ENCODE measurements around the gene BRME1. TPM values are rescaled to one million over a fixed set of nuclear protein-coding genes. Genes with fewer than 3 reads are reported as not detected.

Gene BRME1
- total RNA-seq, 1 experiment from 2014 or later = 1.7 TPM

- 0 out of 2 replicates have a peak, but pooled peaks have one; percentile 37 for TF ChIP-seq ZFX (IDR thresholded peaks at IDR 0.05)
- no peak for TF ChIP-seq SRF (IDR thresholded peaks at IDR 0.05; ENCODE audit: low read depth)
- Histone ChIP-seq H3K4me2 (ENCODE audit: low read length) (peak overlapping the region; percentile 87), H4K20me1 (ENCODE audit: insufficient read depth) (no peaks in the 10 kb centered on the region), H3K4me3 (replicated peaks in 1 of 2; ENCODE audit: low read depth in 1 of 2, low read length in 2 of 2) (peak overlapping the region; percentile 41 to 60), H2AFZ (ENCODE audit: low read depth, low read length, poor library complexity, severe bottlenecking) (no peak overlapping the region), H3K36me3 (ENCODE audit: control insufficient read depth in 1 of 2, insufficient read depth in 2 of 2, low read length in 2 of 2) (no peaks in the 10 kb centered on the region), H3K79me2 (ENCODE audit: insufficient read depth, low read length) (no peaks in the 10 kb centered on the region), H3K27me3 (ENCODE audit: insufficient read depth, low read length) (no peaks in the 10 kb centered on the region), H3K9me2 (ENCODE audit: insufficient read depth) (no peaks in the 10 kb centered on the region), H3K9me3 (ENCODE audit: control insufficient read depth in 1 of 2, insufficient read depth in 1 of 2, low read depth in 1 of 2, low read length in 2 of 2) (no peaks in the 10 kb centered on the region), H3K27ac (ENCODE audit: low read depth, low read length) (no peak overlapping the region; the same call in 1 of the 2 replicates), H3K4me1 (ENCODE audit: control insufficient read depth in 1 of 2, insufficient read depth in 2 of 2, low read length in 2 of 2) (peaks cover 13 to 29% of the 10 kb centered on the region in 2 experiments), H3K9ac (ENCODE audit: low read length) (peak overlapping the region; percentile 68)
- ChIA-PET POLR2A (no interaction called here), RAD21 (ENCODE audit: low non-redundant PET in 1 of 2, low total read pairs in 2 of 2, uncharacterized antibody in 2 of 2, unreplicated experiment in 2 of 2) (no interaction called here), CTCF (no interaction called here)
- DNase-seq (ENCODE audit: low read depth, low spot score) = no peak
- ATAC-seq = no peak
- intact Hi-C loops (cut with micrococcal nuclease) = no loop called here
- no TSS peak for BruUV-seq (replicated peaks)
Measured at GRCh38 chr19:13865571-13866462, 40.1 kb downstream of the BRME1 start.

GRCh38 chr19:13864667-13865570 is 41.0 kb downstream of the BRME1 start:
- no peak for DNase-seq (ENCODE audit: low read depth, low spot score)
- H3K36me3 ChIP-seq (ENCODE audit: control insufficient read depth in 1 of 2, insufficient read depth in 2 of 2, low read length in 2 of 2) = no peaks in the 10 kb centered on the region
- peak overlapping the region; percentile 68 for H3K9ac ChIP-seq (ENCODE audit: low read length)
- RAD21 ChIA-PET (ENCODE audit: low non-redundant PET in 1 of 2, low total read pairs in 2 of 2, uncharacterized antibody in 2 of 2, unreplicated experiment in 2 of 2) = no interaction called here
- peak overlapping the region; percentile 41 to 60 for H3K4me3 ChIP-seq (replicated peaks in 1 of 2; ENCODE audit: low read depth in 1 of 2, low read length in 2 of 2)
- peak overlapping the region; percentile 87 for H3K4me2 ChIP-seq (ENCODE audit: low read length)
- no peak for TF ChIP-seq YY1 (IDR thresholded peaks at IDR 0.05; ENCODE audit: extremely low read depth, insufficient replicate concordance, low read depth, low read length)
- H3K9me2 ChIP-seq (ENCODE audit: insufficient read depth) = no peaks in the 10 kb centered on the region
- intact Hi-C loops (cut with micrococcal nuclease) = no loop called here
- no peaks in the 10 kb centered on the region for H3K9me3 ChIP-seq (ENCODE audit: control insufficient read depth in 1 of 2, insufficient read depth in 1 of 2, low read depth in 1 of 2, low read length in 2 of 2)
- H3K27ac ChIP-seq (ENCODE audit: low read depth, low read length) = no peak overlapping the region; the same call in 1 of the 2 replicates
- H3K27me3 ChIP-seq (ENCODE audit: insufficient read depth, low read length) = no peaks in the 10 kb centered on the region
- no peak overlapping the region for H2AFZ ChIP-seq (ENCODE audit: low read depth, low read length, poor library complexity, severe bottlenecking)
- no peak for ATAC-seq
- H3K4me1 ChIP-seq (ENCODE audit: control insufficient read depth in 1 of 2, insufficient read depth in 2 of 2, low read length in 2 of 2) = peaks cover 15 to 37% of the 10 kb centered on the region in 2 experiments
- no TSS peak for BruUV-seq (replicated peaks)
- no peaks in the 10 kb centered on the region for H4K20me1 ChIP-seq (ENCODE audit: insufficient read depth)
- H3K79me2 ChIP-seq (ENCODE audit: insufficient read depth, low read length) = no peaks in the 10 kb centered on the region
- CTCF ChIA-PET = no interaction called here
- POLR2A ChIA-PET = interaction anchor here (3.8 kb wide), 1 partner anchor 12 kb away, joined by 21 read pairs; no protein-coding TSS in a partner anchor
